Stomach smooth muscle (tissue), 2 donors: Measurements from ENCODE around the gene RAPSN.

ENCODE experiments used
- H3K27ac ChIP-seq: one replicate; pipeline ENCODE4 v1.7.0; 2013; ENCODE audit warnings: mild to moderate bottlenecking, low read length, inconsistent platforms
- H3K27me3 ChIP-seq, 2 donors: one replicate each; pipeline ENCODE4 v1.7.0; 2013; ENCODE audit warnings: low read length in 2 of 2; ENCODE audit not compliant: insufficient read depth in 2 of 2, control insufficient read depth in 1 of 2
- H3K36me3 ChIP-seq, 2 donors: one replicate each; pipeline ENCODE4 v1.7.0; 2013; ENCODE audit warnings: low read length in 2 of 2; ENCODE audit not compliant: control insufficient read depth in 2 of 2, insufficient read depth in 2 of 2
- H3K4me1 ChIP-seq: one replicate; pipeline ENCODE4 v1.7.0; 2013; ENCODE audit warnings: low read length; ENCODE audit not compliant: control insufficient read depth, insufficient read depth
- H3K4me3 ChIP-seq, 2 donors: one replicate each; pipeline ENCODE4 v1.7.0; 2013; ENCODE audit warnings: low read length in 2 of 2
- H3K9ac ChIP-seq, 2 donors: one replicate each; pipeline ENCODE4 v1.7.0; 2013; ENCODE audit warnings: low read length in 2 of 2, mild to moderate bottlenecking in 1 of 2
- H3K9me3 ChIP-seq, 2 donors: one replicate each; pipeline ENCODE4 v1.7.0; 2013; ENCODE audit warnings: low read length in 2 of 2; ENCODE audit not compliant: control insufficient read depth in 2 of 2
- donor health status: healthy.
- donor health status: Pancreatic carcinoma.

RAPSN gene

GRCh38 chr11:47415091-47415854 is 33.7 kb downstream of the RAPSN start:
- no peaks in the 10 kb centered on the region for H3K9me3 ChIP-seq
- no peaks in the 10 kb centered on the region for H3K27me3 ChIP-seq
- H3K9ac ChIP-seq: peak overlapping the region; percentile 36 to 55
- H3K4me1 ChIP-seq: peaks cover 33% of the 10 kb centered on the region
- peaks cover 33 to 52% of the 10 kb centered on the region in 2 donors for H3K36me3 ChIP-seq
- no peak overlapping the region for H3K4me3 ChIP-seq
- H3K27ac ChIP-seq: peak overlapping the region; percentile 84

- Histone ChIP-seq H3K36me3 (peaks cover 28 to 46% of the 10 kb centered on the region in 2 donors), H3K9ac (no peak overlapping the region), H3K27me3 (no peaks in the 10 kb centered on the region), H3K4me1 (peaks cover 39% of the 10 kb centered on the region), H3K27ac (no peak overlapping the region), H3K4me3 (no peak overlapping the region), H3K9me3 (no peaks in the 10 kb centered on the region)
These were observed 34.3 kb downstream of the RAPSN start for GRCh38 chr11:47414685-47415070.

GRCh38 chr11:47413908-47414684 is 34.8 kb downstream of the RAPSN start:
- H3K27ac ChIP-seq: no peak overlapping the region
- H3K27me3 ChIP-seq: no peaks in the 10 kb centered on the region
- peaks cover 45% of the 10 kb centered on the region for H3K4me1 ChIP-seq
- H3K36me3 ChIP-seq: peaks cover 25 to 43% of the 10 kb centered on the region in 2 donors
- no peak overlapping the region for H3K9ac ChIP-seq
- H3K9me3 ChIP-seq: no peaks in the 10 kb centered on the region
- no peak overlapping the region for H3K4me3 ChIP-seq

- Histone ChIP-seq H3K36me3 (peaks cover 17 to 36% of the 10 kb centered on the region in 2 donors), H3K4me3 (no peak overlapping the region), H3K27me3 (no peaks in the 10 kb centered on the region), H3K27ac (no peak overlapping the region), H3K9ac (no peak overlapping the region), H3K9me3 (no peaks in the 10 kb centered on the region), H3K4me1 (peaks cover 51% of the 10 kb centered on the region)
These were observed 35.6 kb downstream of the RAPSN start for GRCh38 chr11:47413351-47413750.

GRCh38 chr11:47411884-47412746 is 36.8 kb downstream of the RAPSN start:
- Histone ChIP-seq H3K36me3 (peaks cover 13 to 25% of the 10 kb centered on the region in 2 donors), H3K4me3 (no peak overlapping the region), H3K27me3 (no peaks in the 10 kb centered on the region), H3K27ac (no peak overlapping the region), H3K9me3 (no peaks in the 10 kb centered on the region), H3K9ac (no peak overlapping the region), H3K4me1 (peaks cover 59% of the 10 kb centered on the region)

GRCh38 chr11:47410370-47411264 is 38.3 kb downstream of the RAPSN start:
- peaks cover 51% of the 10 kb centered on the region for H3K4me1 ChIP-seq
- H3K36me3 ChIP-seq: peaks cover 13 to 25% of the 10 kb centered on the region in 2 donors
- H3K27ac ChIP-seq: peak overlapping the region; percentile 90
- H3K9me3 ChIP-seq: no peaks in the 10 kb centered on the region
- peak overlapping the region in 1 of 2 donors; percentile 92 for H3K4me3 ChIP-seq
- no peaks in the 10 kb centered on the region for H3K27me3 ChIP-seq
- H3K9ac ChIP-seq: peak overlapping the region in 1 of 2 donors; percentile 99

DNA sequence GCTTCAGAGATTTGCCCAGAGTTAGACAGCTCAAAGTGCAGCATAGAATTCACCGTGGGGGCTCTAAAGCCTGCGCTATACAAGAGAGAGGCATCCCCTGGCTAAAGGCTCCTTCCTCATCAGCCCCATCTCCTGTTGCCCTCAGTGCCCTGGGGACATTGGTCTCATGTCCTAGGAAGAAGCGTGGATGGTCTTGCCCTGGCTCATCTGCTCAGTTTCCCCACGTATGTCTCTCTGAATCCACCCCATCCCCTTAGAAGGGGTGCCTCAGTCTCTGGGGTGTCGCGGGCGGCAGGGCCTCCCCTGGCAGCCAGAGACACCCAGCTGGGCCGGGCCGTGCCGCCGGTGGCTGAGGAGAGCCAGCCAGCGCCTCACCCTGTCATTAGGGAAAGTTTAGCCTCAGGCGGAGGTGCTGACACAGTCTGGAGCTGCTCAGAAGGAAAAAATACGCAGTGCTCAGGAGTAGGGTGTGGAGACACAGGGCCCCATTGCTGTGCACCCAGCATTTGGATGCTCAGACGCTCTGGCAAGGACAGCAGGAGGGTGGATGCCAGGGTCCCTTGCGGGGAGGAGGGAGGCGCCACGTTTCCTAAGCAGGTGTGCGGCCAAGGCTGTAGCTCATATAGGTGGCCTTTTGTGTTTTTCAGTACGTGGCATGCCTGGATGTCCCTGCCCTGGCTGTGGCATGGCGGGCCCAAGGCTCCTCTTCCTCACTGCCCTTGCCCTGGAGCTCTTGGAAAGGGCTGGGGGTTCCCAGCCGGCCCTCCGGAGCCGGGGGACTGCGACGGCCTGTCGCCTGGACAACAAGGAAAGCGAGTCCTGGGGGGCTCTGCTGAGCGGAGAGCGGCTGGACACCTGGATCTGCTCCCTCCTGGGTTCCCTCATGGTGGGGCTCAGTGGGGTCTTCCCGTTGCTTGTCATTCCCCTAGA is 39.2 kb downstream of the RAPSN start:
- Histone ChIP-seq H3K27ac (peak overlapping the region; percentile 90), H3K4me3 (peak overlapping the region; percentile 92 to 96), H3K4me1 (peaks cover 44% of the 10 kb centered on the region), H3K9me3 (no peaks in the 10 kb centered on the region), H3K36me3 (peaks cover 9 to 20% of the 10 kb centered on the region in 2 donors), H3K27me3 (no peaks in the 10 kb centered on the region), H3K9ac (peak overlapping the region; percentile 92 to 99)

DNA sequence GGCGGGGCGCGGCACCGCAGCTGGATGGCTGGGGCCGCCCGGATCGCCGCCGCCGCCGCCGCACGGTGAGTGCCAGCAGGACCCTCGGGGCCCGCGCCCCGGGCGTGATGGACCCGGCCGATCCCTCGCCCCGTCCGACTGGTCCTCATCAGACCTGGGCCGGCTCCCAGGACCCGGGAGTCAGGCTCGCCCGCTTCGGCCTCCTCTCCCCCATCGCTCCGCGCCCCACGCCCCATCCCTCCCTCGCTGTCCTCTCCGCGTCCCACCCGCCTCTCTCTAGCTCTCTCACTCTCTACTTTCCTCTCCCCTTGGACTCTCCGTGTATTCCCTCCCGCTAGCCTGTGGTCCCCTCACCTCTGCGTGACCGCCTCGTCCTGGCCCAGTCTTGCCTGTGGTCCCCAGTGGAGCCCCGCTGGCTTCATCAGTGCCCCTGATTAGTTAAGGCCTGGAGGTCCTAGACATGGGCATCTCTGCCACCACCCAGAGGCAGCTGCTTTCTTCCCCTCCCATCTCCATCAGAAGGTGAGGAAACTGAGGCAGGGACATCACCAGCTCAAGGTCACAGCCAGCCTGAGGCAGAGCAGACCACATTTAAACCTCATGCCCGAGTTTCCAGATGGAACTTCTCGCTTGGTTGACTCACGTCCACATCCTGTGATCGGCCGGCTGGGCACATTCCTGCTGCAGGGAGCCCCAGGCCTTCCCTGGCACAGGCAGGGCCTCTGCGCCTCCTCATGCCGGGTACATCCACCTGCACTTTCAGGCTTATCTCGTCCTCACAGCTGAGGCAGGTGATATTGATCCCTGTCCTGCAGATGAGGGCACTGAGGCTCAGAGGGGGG is 40.1 kb downstream of the RAPSN start:
- H3K4me1 ChIP-seq: peaks cover 38% of the 10 kb centered on the region
- peak overlapping the region; percentile 90 for H3K27ac ChIP-seq
- peaks cover 4 to 15% of the 10 kb centered on the region in 2 donors for H3K36me3 ChIP-seq
- H3K4me3 ChIP-seq: peak overlapping the region; percentile 92 to 96
- H3K27me3 ChIP-seq: no peaks in the 10 kb centered on the region
- H3K9ac ChIP-seq: peak overlapping the region; percentile 92 to 99
- H3K9me3 ChIP-seq: no peaks in the 10 kb centered on the region
